Omental fat pad (tissue), 4 donors: Measurements from ENCODE around the gene PET117. TPM values are rescaled to one million over a fixed set of nuclear protein-coding genes. Genes with fewer than 3 reads are reported as not detected.

ENCODE experiments used
- ATAC-seq: fragments of 150-250 bp; one replicate; pipeline ENCODE4 v1.9.1; 2016; ENCODE audit warnings: mild to moderate bottlenecking, moderate library complexity; ENCODE audit not compliant: low FRiP score
- DNase-seq: peaks from one replicate; pipeline ENCODE4 v3.0.0-alpha.2; 2019; ENCODE audit warnings: low spot score
- CTCF ChIP-seq, 3 donors: fragments of 450-650 bp; IDR thresholded peaks; one replicate each; pipeline ENCODE4 v1.5.1; 2016 to 2017; ENCODE audit warnings: antibody characterized with exemption in 3 of 3, mild to moderate bottlenecking in 3 of 3, moderate library complexity in 2 of 3
- small RNA-seq: library from RNA; depleted of rRNA; stranded (forward); fragments of <200 nt; gene quantifications from one replicate; pipeline ENCODE3, GENCODE V24; 2016
- total RNA-seq, 4 donors: library from RNA; depleted of rRNA; stranded (reverse); fragments of >200 nt; gene quantifications; one replicate each; pipeline ENCODE4 v1.1.0, GENCODE V29; 2016

The PET117 gene
- total RNA-seq, 4 donors from 2014 or later = 5.8 to 11.9 (median 11.2) TPM

- ATAC-seq = no peak
- DNase-seq = no peak
- TF ChIP-seq CTCF (IDR thresholded peaks at IDR 0.05) = no peak
These were observed 43.2 kb downstream of the PET117 start for GRCh38 chr20:18180815-18181214.

- no peak for ATAC-seq
- TF ChIP-seq CTCF (IDR thresholded peaks at IDR 0.05) = no peak
These were observed 49.4 kb downstream of the PET117 start for GRCh38 chr20:18187020-18187419.

DNA sequence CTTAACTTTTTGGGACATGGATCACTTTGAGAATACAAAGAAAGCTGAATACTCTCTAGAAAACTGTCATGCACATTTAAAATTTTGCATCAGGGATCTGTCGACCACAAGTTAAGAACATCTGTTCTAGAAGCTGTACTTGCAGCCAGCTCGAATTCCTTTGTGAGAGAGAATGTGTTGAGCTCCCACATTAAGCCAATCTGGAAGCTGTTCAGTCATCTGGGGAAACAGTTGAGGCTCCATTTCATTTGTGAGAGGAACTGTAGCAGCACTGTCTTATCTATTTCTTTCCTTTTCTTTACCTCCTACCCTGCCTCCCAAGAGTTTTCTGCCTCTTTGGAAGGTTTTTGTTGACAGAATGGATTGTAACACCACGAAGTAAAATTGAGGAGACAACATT lies 50.8 kb downstream of the PET117 start:
- TF ChIP-seq CTCF (IDR thresholded peaks at IDR 0.05) = no peak
- ATAC-seq = no peak
- no peak for DNase-seq

More at GRCh38 chr20:18187020-18187419, 49.4 kb downstream of the PET117 start:
- no peak for DNase-seq

DNA sequence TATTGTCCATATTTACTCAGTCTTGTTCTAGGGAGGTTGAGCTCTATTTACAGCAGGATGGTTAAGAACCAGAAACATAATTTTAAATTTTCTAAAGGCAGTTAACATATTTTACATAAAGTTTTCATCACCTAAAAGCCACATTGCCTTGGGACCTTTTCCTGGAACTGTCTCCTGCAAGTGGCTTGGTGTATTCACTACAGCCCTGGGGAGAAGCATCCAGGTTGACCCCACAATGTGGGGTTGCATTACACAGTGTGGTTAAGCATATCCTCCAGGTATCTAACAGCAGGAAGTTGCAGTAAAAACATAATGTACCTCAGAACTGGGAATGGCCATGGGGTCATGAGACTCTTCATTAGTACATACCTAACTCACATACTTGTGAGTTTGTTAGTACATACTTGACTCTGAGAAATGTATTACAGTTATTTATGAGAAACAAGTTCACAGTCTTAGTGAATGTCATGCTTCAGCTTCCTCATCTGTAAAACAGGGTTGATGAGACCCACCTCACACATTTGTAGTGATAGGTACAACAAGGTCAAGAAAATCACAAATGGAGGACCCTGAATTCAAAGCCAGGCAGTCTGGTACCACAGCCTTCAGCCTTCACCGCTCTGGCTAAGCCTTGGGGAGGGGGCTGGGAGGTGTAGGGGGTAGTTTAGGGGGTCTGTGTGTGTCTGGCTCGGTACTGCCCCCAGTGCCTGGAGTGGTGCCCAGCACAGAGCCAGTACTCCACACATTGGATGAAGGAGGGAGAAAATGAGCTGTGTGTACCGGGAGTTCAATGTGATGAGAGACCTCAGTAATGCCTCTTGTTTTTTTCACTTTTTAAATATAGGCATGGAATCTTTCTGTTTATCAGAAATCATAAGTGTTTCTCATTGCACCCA lies 52.9 kb downstream of the PET117 start:
- no peak for ATAC-seq
- TF ChIP-seq CTCF (IDR thresholded peaks at IDR 0.05) = no peak
- no peak for DNase-seq

DNA sequence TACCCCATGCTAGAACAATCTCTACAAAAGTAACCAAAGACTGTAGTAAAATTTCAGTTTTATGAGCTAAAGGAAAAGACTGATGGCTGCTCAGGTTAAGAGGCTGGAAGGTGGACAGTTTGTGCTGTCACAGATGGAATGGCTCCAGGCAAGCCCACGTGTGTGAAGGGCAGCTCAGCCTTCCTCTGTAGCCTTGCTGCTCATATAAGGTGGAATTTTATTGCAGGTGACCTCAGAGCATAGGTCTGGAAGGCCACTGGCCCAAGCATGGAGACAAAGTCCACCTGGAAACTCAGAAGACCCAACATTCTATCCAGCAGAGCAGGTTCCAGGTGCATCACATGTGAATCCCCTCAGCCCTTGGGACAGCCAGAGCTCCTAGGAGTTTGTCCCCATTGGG lies 53.6 kb downstream of the PET117 start:
- ATAC-seq (no peak), DNase-seq (no peak)
- no peak for TF ChIP-seq CTCF (IDR thresholded peaks at IDR 0.05)

Small RNAs within 50 kb of the gene (small RNA-seq; reads per million reads assigned to genes)
- gene RF00019 (not detected), gene RNU7-137P (not detected)

Other genes with a start within 250 kb of the PET117 start
- gene SNX5, start 169.1 kb upstream of the PET117 start, total RNA-seq = 100 to 1,000 TPM; 101 to 232 (median 110) TPM
- gene MGME1, start 168.8 kb upstream of the PET117 start, total RNA-seq = 10 to 100 TPM in 1 of 4 donors, 1 to 10 TPM in 3; 5.8 to 12.3 (median 7.3) TPM
- not detected for gene OVOL2, start 79.9 kb upstream of the PET117 start, total RNA-seq
- gene KAT14, start within 50 bp of the PET117 start, total RNA-seq = 10 to 100 TPM in 1 of 4 donors, 1 to 10 TPM in 3; 5.5 to 11.9 (median 9.4) TPM
- 10 to 100 TPM in 2 of 4 donors, 1 to 10 TPM in 2; 6.7 to 18.1 (median 8.6) TPM for gene ZNF133, start 150.7 kb downstream of the PET117 start, total RNA-seq